Epidermal melanocyte (primary cell): Measurements from ENCODE around the gene IRGM.
"Not testable (repeated sequence)": the region's sequence is repeated elsewhere in the genome, so short reads cannot be mapped to it uniquely, and the experiment has no call there.

Experiments used
- DNase-seq: peaks from one replicate; pipeline ENCODE4 v3.0.0; 2011; ENCODE audit warnings: low spot score; ENCODE audit not compliant: insufficient read length

Gene IRGM, protein sequence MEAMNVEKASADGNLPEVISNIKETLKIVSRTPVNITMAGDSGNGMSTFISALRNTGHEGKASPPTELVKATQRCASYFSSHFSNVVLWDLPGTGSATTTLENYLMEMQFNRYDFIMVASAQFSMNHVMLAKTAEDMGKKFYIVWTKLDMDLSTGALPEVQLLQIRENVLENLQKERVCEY

DNA sequence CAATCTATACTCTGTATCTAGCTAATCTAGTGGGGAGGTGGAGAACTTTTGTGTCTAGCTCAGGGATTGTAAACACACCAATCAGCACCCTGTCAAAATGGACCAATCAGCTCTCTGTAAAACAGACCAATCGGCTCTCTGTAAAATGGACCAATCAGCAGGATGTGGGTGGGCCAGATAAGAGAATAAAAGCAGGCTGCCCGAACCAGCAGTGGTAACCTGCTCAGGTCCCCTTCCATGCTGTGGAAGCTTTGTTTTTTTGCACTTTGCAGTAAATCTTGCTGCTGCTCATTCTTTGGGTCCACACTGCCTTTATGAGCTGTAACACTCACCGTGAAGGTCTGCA is at the start of gene IRGM:
IRGM (plus strand) TSS at position 214 of the 346 bp plus-strand sequence. CDS start 1,603 bp downstream, outside the sequence.
- DNase-seq = not testable (repeated sequence)

DNA sequence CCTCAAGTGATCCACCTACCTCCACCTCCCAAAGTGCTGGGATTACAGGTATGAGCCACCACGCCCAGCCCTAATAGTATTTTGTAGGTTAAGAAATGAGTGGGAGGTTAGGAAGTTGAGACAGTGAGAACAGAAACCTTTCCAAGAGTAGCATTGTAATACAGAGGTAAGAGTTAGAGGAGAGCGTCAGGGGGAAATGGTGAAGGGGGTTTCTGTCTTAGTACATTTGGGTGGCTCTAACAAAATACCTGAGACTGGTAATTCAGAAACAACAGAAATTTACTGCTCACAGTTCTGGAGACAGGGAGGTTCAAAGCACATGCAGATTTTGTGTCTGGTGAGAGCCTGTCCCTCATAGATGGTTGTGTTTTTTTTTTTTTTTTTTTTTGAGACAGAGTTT is 48.9 kb upstream of the IRGM start:
- no peak for DNase-seq

DNA sequence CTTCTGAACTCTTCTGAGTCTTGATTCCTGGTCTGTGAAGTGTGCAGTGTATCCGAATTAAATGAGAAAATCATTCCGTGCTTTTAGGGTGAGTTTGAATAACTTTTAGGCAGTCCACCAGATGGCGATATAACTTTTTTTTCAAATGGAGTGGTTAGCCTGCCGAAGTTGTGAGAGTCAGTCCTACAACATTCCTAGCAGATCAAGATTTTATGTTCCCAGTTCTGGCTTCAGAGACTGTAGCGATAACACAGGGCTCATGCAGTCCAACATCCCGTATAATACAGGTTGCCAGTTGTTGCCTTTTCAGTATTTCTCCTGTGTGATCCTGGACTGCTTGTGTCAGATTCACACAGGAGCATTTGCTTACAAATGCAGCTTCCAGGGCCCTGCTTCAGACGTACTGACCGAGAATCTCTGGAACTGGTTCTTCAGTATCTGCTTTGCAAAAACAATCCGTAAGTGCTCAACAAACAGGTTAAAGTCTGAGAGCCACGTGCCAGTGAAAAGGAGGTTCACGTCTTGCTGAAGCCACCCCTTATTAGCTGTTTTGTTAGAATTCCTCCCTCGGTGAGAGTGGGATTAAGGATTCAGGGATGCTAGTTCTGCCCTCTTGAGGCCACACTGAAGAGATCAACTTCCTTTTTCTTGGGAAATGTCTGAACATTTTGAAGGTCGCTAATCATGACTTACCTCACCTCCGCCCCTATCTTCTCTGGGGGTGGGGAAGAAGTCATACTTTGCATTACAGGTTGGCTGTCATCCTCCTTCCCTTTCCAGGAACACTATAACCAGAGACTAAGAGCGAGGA is 45.0 kb upstream of the IRGM start:
- peak; percentile 43 for DNase-seq

DNA sequence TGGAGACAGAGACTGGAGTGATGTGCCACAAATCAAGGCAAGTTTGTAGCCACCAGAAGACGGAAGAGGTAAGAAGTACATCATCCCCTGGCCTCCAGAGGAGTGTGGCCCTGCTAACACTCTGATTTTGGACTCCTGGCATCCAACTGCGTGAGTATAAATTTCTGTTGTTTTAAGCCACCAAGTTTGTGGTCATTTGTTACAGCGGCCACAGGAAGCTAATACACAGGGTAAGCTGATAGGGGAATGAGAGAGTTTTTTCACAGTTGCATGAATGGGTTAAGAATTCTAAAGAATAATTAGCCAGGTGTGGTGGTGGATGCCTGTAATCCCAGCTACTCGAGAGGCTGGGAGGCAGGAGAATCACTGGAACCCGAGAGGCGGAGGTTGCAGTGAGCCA is 41.9 kb upstream of the IRGM start:
- DNase-seq = no peak

DNA sequence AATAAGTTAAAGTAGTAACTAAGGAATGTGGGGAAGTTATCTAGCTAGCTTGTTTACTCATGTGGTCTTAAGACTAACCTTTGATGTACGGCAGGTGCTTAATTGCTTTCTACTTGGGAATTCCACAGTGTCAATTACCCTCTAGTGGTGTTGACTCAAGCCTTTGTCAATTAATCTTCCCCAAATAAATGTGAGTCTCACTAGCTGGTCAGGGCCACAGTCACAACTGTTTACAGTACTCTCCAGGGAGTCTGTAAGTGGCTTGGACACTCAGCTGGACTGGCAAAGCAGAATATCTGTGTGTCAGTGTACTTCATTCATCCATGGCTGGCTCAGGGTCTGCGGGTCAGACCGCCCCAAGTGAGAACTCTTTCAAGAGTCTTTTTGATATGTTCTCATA is 37.0 kb upstream of the IRGM start:
- no peak for DNase-seq

DNA sequence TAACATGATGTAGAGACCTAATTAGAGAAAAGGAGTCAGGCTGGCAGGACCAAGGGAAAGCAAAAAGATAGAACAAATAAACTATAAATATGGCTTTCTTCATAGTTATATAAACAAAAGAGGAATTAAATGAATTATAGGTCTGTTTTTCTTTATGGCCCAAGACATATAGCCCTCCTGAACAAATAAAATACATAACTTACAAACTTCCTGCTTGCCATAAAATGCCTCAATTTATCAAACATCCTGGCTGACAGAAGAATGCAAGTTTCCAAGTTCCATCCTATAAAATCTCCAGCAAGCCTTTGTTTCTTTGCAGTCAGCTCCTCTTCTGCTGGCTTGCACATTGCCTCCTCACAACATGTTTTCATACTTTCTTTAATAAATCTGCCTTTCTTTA is 31.3 kb upstream of the IRGM start:
- DNase-seq = no peak

DNA sequence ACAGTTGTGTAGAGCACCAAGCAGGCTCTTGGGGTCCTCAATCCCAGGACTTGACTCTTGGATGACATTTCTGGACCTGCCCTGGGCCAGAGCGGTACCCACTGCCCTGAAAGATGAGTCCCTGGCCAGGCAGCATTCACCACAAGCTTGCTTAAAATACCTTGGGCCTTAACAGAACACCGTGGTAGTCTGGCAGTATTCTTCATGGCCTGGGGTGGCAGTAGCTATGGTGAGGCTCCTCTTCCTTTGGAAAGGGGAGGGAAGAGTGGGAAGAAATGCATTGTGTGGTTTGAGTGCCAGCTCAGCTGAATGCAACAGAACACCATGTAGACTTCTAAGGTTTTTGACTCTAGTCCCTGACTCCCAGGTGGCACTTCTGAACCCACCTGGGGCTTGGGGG is 29.4 kb upstream of the IRGM start:
- DNase-seq = no peak

DNA sequence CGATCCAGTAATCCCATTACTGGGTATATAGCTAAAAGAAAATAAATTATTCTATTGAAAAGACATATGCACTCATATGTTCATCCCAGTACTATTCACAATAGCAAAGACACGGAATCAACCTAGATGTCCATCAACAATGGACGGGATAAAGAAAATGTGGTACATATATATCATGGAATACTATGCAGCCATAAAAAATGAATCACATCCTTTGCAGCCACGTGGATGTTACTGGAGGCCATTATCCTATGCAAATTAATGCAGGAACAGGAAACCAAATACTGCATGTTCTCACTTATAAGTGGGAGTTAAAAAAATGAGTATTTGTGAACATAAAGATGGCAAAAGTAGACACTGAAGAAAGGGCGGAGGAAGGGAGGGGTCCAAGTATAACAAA is 16.6 kb upstream of the IRGM start:
- DNase-seq = no peak

DNA sequence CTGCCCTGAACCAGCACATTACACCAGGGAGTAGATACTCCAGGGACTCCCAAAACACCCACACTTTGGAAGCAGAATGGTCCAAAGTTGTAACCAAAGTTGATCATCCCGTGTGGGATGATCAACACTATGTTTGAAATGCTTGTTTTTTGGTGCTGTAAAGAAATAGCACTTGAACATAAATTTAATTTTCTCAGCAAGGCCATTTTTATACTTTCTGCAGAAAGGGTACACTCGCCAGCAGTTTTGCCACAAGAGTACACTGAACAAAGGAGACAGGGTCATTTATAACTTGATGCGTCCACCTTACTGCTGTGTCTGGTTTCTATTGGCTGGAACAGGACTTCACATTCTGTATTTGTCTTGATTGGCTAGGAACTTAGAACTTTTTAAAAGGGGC is 14.5 kb upstream of the IRGM start:
- not testable (repeated sequence) for DNase-seq

DNA sequence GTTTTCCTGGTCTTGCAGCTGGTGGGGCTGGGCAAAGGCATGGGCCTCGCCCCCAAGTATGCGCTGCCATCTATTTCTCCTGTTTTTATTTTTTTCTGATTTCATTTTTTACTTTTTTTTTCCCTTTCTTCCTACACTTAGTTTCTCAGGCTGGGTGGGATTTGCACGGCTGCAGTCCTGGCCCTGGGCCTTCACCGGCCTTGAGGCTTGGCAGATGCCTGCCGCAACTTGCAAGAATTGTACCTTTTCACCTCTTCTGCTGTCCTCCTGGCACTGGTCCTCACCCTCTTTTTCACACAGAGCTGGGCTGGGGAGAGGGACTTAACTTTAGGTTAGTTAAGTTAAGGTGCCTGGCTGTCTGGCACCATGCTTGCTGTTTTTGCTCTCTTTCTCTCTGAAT is 10.3 kb upstream of the IRGM start:
- no peak for DNase-seq

DNA sequence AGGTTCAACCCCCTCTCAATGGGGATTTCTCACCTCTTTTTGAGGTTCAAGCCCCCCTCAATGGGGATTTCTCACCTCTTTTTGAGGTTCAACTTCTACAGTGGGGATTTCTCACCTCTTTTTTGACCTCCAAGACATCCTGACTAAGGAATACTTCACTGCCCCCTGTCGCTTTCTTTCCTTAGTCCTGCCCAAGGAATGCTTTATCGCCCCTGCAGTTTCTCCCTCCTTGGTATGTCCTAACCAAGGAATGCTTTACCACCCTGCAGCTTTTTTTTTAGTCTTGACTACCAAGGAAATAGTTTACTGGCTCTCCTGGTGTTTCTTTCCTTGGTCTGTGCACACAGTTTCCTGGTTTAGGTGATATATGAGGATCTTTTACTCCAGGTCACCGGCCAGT is 9.6 kb upstream of the IRGM start:
- no peak for DNase-seq

DNA sequence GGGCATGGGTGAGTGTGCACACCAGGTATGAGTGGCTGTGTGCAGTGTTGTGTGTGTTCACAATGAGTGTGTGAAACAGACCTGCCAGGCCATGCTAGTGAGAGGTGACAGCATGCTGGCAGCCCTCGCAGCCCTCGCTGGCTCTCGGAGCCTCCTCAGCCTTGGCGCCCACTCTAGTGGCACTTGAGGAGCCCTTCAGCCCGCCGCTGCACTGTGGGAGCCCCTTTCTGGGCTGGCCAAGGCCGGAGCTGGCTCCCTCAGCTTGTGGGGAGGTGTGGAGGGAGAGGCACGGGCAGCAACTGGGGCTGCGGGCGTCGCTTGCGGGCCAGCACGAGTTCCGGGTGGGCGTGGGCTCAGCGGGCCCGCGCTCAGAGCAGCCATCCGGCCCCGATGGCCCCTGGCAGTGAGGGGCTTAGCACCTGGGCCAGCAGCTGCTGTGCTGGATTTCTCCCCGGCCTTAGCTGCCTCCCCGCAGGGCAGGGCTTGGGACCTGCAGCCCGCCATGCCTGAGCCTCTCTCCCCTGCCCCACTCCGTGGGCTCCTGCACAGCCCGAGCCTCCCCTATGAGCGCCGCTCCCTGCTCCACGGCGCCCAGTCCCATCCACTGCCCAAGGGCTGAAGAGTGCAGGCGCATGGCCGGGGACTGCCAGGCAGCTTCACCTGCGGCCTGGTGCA is 999 bp upstream of the IRGM start:
- DNase-seq = not testable (repeated sequence)

DNA sequence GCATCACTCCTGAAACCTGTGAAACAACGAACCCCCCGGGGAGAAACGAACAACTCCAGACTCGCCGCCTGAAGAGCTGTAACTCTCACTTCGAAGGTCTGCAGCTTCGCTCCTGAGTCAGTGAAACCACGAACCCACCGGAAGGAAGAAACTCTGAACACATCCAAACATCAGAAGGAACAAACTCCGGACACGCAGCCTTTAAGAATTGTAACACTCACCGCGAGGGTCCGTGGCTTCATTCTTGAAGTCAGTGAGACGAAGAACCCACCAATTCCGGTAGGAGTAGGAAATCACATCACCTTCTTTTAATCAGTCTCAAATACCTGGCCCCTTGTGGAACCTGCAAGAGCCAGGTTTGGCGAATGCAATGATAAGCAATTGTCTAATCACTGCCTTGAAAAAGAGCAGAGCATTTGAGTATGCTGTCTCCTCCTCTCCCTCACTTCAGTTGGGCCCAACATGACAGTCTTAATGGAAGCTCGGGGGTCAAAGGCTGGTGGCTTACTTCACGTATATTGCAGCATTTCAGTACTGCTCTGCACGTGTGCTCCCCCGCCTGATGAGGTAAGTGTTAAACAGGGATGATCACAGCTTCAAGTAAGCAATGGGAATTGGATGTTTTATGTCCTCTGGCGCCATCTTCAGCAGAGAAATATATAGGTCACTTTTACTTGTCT is 473 bp downstream of the IRGM start:
- peak; percentile 32 for DNase-seq

DNA sequence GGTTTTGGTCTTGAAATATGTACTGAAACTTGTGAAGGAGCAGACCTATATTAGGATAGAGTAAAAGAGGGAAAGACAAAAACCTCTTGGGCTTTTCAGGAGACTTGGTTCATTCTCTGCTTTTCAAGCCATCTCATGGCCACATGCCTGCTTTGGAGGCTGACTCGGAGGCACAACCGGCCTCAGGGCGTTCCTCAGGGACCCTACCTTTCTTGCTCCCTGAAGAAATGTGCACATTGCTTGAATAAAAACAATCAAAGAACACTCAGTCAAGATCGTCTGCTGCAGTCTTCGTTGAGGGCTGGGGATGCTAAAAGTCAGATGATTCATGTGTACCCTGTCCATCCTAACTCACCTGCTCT is 994 bp downstream of the IRGM start:
- no peak for DNase-seq

DNA sequence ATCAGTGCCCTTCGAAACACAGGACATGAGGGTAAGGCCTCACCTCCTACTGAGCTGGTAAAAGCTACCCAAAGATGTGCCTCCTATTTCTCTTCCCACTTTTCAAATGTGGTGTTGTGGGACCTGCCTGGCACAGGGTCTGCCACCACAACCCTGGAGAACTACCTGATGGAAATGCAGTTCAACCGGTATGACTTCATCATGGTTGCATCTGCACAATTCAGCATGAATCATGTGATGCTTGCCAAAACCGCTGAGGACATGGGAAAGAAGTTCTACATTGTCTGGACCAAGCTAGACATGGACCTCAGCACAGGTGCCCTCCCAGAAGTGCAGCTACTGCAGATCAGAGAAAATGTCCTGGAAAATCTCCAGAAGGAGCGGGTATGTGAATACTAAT is 1.9 kb downstream of the IRGM start:
- DNase-seq = no peak

DNA sequence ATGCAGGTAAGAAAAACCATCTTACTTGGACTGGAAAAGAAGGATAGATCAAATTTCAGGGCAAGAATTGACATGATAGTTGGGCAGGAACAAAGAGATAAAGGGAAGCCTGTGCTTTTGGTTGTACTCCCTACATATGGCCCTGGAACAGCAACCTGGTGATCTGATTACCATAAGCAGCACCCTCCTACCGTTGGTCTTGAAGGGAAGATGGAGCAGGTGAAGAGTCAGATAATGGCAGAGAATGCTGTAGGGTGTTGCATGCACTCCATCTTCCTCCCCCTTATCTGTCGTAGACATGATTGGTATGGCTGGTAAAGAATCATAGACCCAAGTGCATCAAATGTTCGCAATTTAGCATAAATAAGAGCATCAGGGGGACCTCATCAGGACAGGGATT is 4.7 kb downstream of the IRGM start:
- DNase-seq = no peak

DNA sequence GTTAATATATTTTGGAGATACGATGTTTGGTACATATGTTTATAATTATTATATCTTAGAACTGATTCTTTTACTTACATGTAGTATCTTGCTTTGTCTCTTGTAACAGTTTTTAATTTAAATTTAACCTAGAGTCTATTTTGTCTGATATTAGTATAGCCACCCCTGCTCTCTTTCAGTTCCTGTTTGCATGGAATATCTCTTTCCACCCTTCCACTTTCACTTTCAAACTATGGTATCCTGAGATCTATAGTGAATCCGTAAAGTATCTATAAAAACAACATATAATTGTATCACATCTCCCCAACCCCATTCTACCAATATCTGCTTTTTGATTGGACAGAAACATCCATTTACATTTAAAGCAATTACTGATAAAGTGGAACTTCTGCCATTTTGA is 7.2 kb downstream of the IRGM start:
- no peak for DNase-seq

DNA sequence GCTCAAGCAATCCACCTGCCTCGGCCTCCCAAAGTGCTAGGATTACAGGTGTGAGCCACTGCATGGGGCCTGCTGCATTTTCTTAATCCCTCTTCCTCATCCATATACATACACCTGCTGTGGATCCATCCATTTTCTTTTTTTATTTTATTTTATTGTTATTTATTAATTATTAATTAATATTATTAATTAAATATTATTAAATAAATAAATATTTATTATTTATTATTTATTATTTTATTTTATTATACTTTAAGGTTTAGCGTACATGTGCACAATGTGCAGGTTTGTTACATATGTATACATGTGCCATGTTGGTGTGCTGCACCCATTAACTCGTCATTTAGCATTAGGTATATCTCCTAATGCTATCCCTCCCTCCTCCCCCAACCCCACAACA is 10.4 kb downstream of the IRGM start:
- not testable (repeated sequence) for DNase-seq

DNA sequence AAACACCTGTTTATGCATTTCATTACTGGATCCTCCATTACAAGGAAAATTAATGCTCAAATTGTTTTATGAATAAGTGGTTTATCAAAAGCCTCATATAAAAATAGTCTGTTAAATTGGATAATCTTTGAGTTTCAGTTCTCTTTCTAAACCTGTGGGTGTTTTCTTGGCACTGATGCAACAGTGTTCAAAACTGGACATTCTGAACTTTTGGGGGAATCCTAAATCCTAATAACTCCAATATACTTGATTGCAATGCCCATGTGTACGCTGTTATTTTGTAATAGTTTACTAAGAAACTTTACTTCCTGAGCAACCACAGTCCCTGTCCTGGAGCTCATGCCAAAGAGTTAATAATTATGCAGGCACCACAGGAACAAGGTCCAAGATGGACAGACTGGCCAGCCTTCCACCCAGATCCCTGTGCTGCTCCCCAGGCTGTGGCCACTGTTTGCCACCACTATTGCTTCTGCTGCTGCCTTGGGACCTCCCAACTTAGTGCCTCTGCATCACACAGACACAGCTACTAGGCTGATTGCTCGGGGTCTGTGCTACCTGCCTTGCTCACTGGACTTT is 14.0 kb downstream of the IRGM start:
- no peak for DNase-seq

DNA sequence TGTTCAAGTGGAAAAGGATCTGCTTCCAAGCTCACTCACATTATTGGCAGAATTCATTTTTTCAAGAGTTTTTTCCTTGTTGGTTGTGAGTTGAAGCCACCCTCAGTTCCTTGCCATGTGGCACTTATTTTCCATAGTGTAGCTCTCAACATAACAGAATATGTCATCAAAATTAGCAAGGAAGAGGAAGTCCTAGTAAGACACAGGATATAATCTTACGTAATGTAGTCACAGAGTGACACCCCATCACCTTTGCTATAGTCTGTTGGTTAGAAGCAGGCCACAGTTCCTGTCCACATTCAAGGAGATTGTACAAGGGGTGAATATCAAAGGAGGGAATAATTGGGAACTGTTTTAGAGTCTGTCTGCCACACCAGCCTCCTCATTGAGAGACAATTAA is 15.7 kb downstream of the IRGM start:
- no peak for DNase-seq

DNA sequence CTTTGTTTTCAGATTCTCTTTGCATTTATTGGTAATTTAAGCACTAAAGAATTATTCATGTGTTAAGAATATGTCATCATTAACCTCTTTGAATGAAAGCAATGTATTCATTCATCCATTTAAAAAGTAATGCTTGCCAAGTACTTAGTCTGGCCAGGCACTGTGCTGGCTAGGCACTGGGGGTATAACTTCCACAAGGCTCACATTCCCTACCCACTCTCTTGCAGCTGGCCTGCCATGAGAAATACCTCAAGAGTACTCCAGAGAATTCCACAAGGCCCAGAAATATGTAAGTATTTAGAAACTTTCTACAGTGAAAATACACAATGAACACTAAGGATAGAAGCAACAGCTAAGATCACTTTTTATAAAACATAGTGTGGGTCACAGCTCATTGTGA is 33.0 kb downstream of the IRGM start:
- no peak for DNase-seq
